ENCODE measurements around the gene QDPR.
"Not testable (repeated sequence)": the region's sequence is repeated elsewhere in the genome, so short reads cannot be mapped to it uniquely, and the experiment has no call there.

QDPR gene

GRCh38 chr4:17450269-17450804 is 61.6 kb downstream of the QDPR start:
- DNase-seq (ENCODE audit: insufficient read length, low spot score) (no peak), FAIRE-seq (no peak)
- TF ChIP-seq SPI1 (IDR thresholded peaks at IDR 0.05; ENCODE audit: low read depth, low read length): no peak
- TF ChIP-seq POLR2A (IDR thresholded peaks at IDR 0.05; ENCODE audit: low read depth, low read length): no peak
- no peak for TF ChIP-seq POLR2AphosphoS5 (IDR thresholded peaks at IDR 0.05; ENCODE audit: low read depth, low read length)
- TF ChIP-seq TAF1 (IDR thresholded peaks at IDR 0.05; ENCODE audit: low read depth, low read length): no peak
- no peak for TF ChIP-seq POU2F2 (IDR thresholded peaks at IDR 0.05; ENCODE audit: low read depth, low read length)
- no peak for TF ChIP-seq PAX5 (IDR thresholded peaks at IDR 0.05; ENCODE audit: insufficient read depth, low read length, severe bottlenecking)

GRCh38 chr4:17448689-17449088 is 63.2 kb downstream of the QDPR start:
- TF ChIP-seq TAF1 (IDR thresholded peaks at IDR 0.05; ENCODE audit: low read depth, low read length) (no peak), POU2F2 (IDR thresholded peaks at IDR 0.05; ENCODE audit: low read depth, low read length) (no peak), POLR2A (IDR thresholded peaks at IDR 0.05; ENCODE audit: low read depth, low read length) (no peak), PAX5 (IDR thresholded peaks at IDR 0.05; ENCODE audit: insufficient read depth, low read length, severe bottlenecking) (no peak), SPI1 (IDR thresholded peaks at IDR 0.05; ENCODE audit: low read depth, low read length) (no peak), POLR2AphosphoS5 (IDR thresholded peaks at IDR 0.05; ENCODE audit: low read depth, low read length) (no peak)
- FAIRE-seq (no peak), DNase-seq (ENCODE audit: insufficient read length, low spot score) (no peak)

- FAIRE-seq: peak; percentile 91
- DNase-seq (ENCODE audit: insufficient read length, low spot score): peak; percentile 23
- no peak for TF ChIP-seq POU2F2 (IDR thresholded peaks at IDR 0.05; ENCODE audit: low read depth, low read length)
- no peak for TF ChIP-seq POLR2AphosphoS5 (IDR thresholded peaks at IDR 0.05; ENCODE audit: low read depth, low read length)
Measured at GRCh38 chr4:17447675-17448298, 64.1 kb downstream of the QDPR start.

GRCh38 chr4:17447056-17447455 is 64.8 kb downstream of the QDPR start:
- DNase-seq (ENCODE audit: insufficient read length, low spot score) (no peak), FAIRE-seq (no peak)
- TF ChIP-seq PAX5 (IDR thresholded peaks at IDR 0.05; ENCODE audit: insufficient read depth, low read length, severe bottlenecking) (no peak), POLR2A (IDR thresholded peaks at IDR 0.05; ENCODE audit: low read depth, low read length) (no peak), POU2F2 (IDR thresholded peaks at IDR 0.05; ENCODE audit: low read depth, low read length) (no peak), POLR2AphosphoS5 (IDR thresholded peaks at IDR 0.05; ENCODE audit: low read depth, low read length) (no peak), TAF1 (IDR thresholded peaks at IDR 0.05; ENCODE audit: low read depth, low read length) (no peak), SPI1 (IDR thresholded peaks at IDR 0.05; ENCODE audit: low read depth, low read length) (no peak)

GRCh38 chr4:17442477-17442876 is 69.4 kb downstream of the QDPR start:
- DNase-seq (ENCODE audit: insufficient read length, low spot score); FAIRE-seq: not testable (repeated sequence)

- FAIRE-seq (no peak), DNase-seq (ENCODE audit: insufficient read length, low spot score) (no peak)
- TF ChIP-seq TAF1 (IDR thresholded peaks at IDR 0.05; ENCODE audit: low read depth, low read length) (no peak), POLR2AphosphoS5 (IDR thresholded peaks at IDR 0.05; ENCODE audit: low read depth, low read length) (no peak), POU2F2 (IDR thresholded peaks at IDR 0.05; ENCODE audit: low read depth, low read length) (no peak), PAX5 (IDR thresholded peaks at IDR 0.05; ENCODE audit: insufficient read depth, low read length, severe bottlenecking) (no peak), SPI1 (IDR thresholded peaks at IDR 0.05; ENCODE audit: low read depth, low read length) (no peak), POLR2A (IDR thresholded peaks at IDR 0.05; ENCODE audit: low read depth, low read length) (no peak)
Measured at GRCh38 chr4:17437396-17437795, 74.5 kb downstream of the QDPR start.

GRCh38 chr4:17436750-17437090 is 75.2 kb downstream of the QDPR start:
- DNase-seq (ENCODE audit: insufficient read length, low spot score) (no peak), FAIRE-seq (no peak)
- TF ChIP-seq PAX5 (IDR thresholded peaks at IDR 0.05; ENCODE audit: insufficient read depth, low read length, severe bottlenecking) (no peak), TAF1 (IDR thresholded peaks at IDR 0.05; ENCODE audit: low read depth, low read length) (no peak), POU2F2 (IDR thresholded peaks at IDR 0.05; ENCODE audit: low read depth, low read length) (no peak), POLR2AphosphoS5 (IDR thresholded peaks at IDR 0.05; ENCODE audit: low read depth, low read length) (no peak), SPI1 (IDR thresholded peaks at IDR 0.05; ENCODE audit: low read depth, low read length) (no peak), POLR2A (IDR thresholded peaks at IDR 0.05; ENCODE audit: low read depth, low read length) (no peak)
